ENCODE results near the gene ZNF217. TPM values are rescaled to one million over a fixed set of nuclear protein-coding genes. Genes with fewer than 3 reads are reported as not detected.
"Not testable (repeated sequence)": the region's sequence is repeated elsewhere in the genome, so short reads cannot be mapped to it uniquely, and the experiment has no call there.

The ZNF217 gene
- polyA plus RNA-seq, 1 experiment, result 16.6 TPM

DNA sequence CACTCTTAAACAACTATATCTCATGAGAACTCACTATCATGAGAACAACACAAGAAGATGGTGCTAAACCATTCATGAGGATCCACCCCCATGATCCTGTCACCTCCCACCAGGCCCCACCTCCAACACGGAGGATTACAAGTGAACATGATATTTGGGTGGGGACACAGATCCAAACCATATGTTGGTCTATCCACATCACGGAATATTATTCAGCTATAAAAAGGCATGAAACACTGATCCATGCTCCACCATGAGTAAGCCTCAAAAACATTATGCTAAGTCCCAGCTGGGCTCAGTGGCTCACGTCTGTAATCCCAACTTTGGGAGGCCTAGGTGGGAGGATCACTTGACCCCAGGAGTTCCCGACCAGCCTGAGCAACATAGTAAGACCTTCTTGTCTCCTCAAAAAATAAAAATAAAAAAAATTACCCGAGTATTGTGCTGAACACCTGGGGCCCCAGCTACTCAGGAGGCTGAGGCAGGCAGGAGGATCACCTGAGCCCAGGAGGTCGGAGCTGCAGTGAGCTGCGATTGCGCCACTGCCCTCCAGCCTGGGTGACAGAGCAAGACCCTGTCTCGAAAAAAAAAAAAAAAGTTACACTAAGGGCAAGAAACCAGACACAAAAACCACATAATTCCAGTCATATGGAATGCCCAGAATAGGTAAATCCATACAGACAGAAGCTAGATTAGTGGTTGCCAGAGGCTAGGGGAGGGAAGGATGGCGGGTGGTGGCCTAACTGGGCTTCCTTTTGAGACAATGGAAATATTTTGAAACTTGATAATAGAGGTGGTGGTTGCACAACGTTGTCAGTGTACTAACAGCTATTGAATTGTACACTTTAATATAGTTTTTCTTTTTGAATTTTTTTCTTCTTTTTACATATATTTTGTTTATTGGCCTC is 43.1 kb downstream of the ZNF217 start:
- no peaks in the 10 kb centered on the region for H3K27me3 ChIP-seq (ENCODE audit: control insufficient read depth, insufficient read depth, low read length)
- POLR2A ChIA-PET, result interaction anchor here (0.5 to 0.7 kb wide), 2 partner anchors 34 to 1373 kb away, joined by 3 to 4 read pairs; no protein-coding TSS in a partner anchor
- H3K9me3 ChIP-seq (ENCODE audit: control insufficient read depth, insufficient read depth, low read length), result no peaks in the 10 kb centered on the region
- CTCF ChIA-PET, result interaction anchor here (0.6 to 1.9 kb wide), 6 partner anchors 30 to 1238 kb away, joined by 3 to 7 read pairs (median 4); no protein-coding TSS in a partner anchor
- H3K4me3 ChIP-seq (ENCODE audit: low read depth, low read length), result no peak overlapping the region
- DNase-seq (ENCODE audit: low read depth, low spot score), result no peak
- H3K27ac ChIP-seq (ENCODE audit: low read depth, low read length), result no peak overlapping the region
- TF ChIP-seq CTCF (IDR thresholded peaks at IDR 0.05; ENCODE audit: low read depth, low read length), result no peak

GRCh38 chr20:53547664-53548239 is 45.9 kb downstream of the ZNF217 start:
- peak; percentile 92 for TF ChIP-seq CTCF (IDR thresholded peaks at IDR 0.05; ENCODE audit: low read depth, low read length)
- POLR2A ChIA-PET, result interaction anchor here (0.6 to 1.2 kb wide), 3 partner anchors 18 to 1235 kb away, joined by 3 to 4 read pairs (median 3); no protein-coding TSS in a partner anchor
- Histone ChIP-seq H3K4me3 (ENCODE audit: low read depth, low read length) (no peak overlapping the region), H3K9me3 (ENCODE audit: control insufficient read depth, insufficient read depth, low read length) (no peaks in the 10 kb centered on the region), H3K27ac (ENCODE audit: low read depth, low read length) (no peak overlapping the region), H3K27me3 (ENCODE audit: control insufficient read depth, insufficient read depth, low read length) (no peaks in the 10 kb centered on the region)
- peak; percentile 47 for DNase-seq (ENCODE audit: low read depth, low spot score)
- CTCF ChIA-PET, result interaction anchor here (0.6 to 3.6 kb wide), 54 partner anchors 9 to 1419 kb away, joined by 3 to 70 read pairs (median 4); no protein-coding TSS in a partner anchor

DNA sequence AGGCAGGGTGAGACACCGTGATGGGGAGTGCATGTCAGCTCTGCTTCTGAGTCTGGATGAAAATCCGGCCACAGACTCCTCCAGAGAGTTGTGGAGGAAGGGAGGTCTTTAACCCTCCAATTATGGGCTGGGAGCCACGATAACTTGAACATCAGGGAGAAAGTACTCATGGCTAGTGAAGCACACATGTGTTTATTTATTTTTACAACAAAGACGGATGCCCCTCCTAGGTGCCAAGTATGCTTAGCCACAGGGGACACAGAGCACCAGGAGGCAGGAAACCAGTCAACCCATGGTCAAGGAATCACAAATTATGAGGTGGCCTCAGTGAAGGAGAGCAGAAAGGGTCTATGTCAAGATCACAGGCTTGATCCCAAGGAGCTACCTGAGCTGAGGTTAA is 54.1 kb downstream of the ZNF217 start:
- no peak for TF ChIP-seq CTCF (IDR thresholded peaks at IDR 0.05; ENCODE audit: low read depth, low read length)
- Histone ChIP-seq H3K27me3 (ENCODE audit: control insufficient read depth, insufficient read depth, low read length) (no peaks in the 10 kb centered on the region), H3K9me3 (ENCODE audit: control insufficient read depth, insufficient read depth, low read length) (no peaks in the 10 kb centered on the region), H3K27ac (ENCODE audit: low read depth, low read length) (no peak overlapping the region), H3K4me3 (ENCODE audit: low read depth, low read length) (no peak overlapping the region)
- no peak for DNase-seq (ENCODE audit: low read depth, low spot score)
- POLR2A ChIA-PET, result interaction anchor here (0.5 kb wide), 1 partner anchor 1551 kb away, joined by 3 read pairs; no protein-coding TSS in a partner anchor
- CTCF ChIA-PET, result interaction anchor here (2.7 kb wide), 1 partner anchor 8 kb away, joined by 12 read pairs; no protein-coding TSS in a partner anchor

DNA sequence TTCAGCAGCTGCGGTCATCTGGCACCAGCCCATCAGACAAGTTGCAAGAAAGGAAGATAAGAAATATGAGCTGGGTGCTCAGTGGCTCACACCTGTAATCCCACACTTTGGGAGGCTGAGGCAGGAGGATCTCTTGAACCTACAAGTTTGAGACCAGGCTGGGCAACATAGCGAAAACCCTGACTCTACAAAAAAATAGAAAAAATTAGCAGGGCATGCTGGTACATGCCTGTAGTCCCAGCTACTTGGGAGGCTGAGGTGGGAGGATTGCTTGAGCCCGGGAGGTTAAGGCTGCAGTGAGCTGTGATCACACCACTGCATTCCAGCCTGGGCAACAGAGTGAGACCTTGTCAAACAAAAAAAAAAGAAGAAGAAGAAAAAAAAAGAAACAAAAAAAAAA is 57.3 kb downstream of the ZNF217 start:
- POLR2A ChIA-PET; H3K4me3 ChIP-seq (ENCODE audit: low read depth, low read length); H3K27me3 ChIP-seq (ENCODE audit: control insufficient read depth, insufficient read depth, low read length); H3K27ac ChIP-seq (ENCODE audit: low read depth, low read length); DNase-seq (ENCODE audit: low read depth, low spot score); H3K9me3 ChIP-seq (ENCODE audit: control insufficient read depth, insufficient read depth, low read length): not testable (repeated sequence)
- CTCF ChIA-PET, result interaction anchor here (0.5 to 2.0 kb wide), 2 partner anchors 11 to 378 kb away, joined by 3 to 6 read pairs; no protein-coding TSS in a partner anchor

DNA sequence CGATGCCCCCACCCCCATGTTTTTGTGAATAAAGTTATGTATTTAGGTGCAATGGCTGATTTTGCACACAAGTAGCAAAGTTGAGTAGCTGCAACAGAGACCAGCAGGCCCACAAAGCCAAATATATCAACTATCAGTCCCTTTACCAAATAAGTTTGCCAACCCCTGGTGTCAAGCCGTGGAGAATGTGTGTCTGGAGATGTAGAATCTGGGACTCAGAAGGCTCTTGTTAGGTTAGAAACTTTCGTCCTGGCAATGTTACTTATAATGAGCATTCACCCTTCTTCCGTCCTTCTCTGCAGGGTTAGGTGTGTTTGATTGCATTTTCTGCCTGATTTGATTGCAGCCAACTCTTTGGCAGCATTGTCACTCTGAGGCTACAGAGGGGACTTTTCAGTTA is 57.8 kb downstream of the ZNF217 start:
- no peak for DNase-seq (ENCODE audit: low read depth, low spot score)
- POLR2A ChIA-PET, result no interaction called here
- Histone ChIP-seq H3K27me3 (ENCODE audit: control insufficient read depth, insufficient read depth, low read length) (no peaks in the 10 kb centered on the region), H3K27ac (ENCODE audit: low read depth, low read length) (no peak overlapping the region), H3K4me3 (ENCODE audit: low read depth, low read length) (no peak overlapping the region), H3K9me3 (ENCODE audit: control insufficient read depth, insufficient read depth, low read length) (no peaks in the 10 kb centered on the region)
- CTCF ChIA-PET, result interaction anchor here (0.5 to 2.0 kb wide), 2 partner anchors 12 to 379 kb away, joined by 3 to 6 read pairs; no protein-coding TSS in a partner anchor
- no peak for TF ChIP-seq CTCF (IDR thresholded peaks at IDR 0.05; ENCODE audit: low read depth, low read length)
